Kidney (tissue), 14 donors: ENCODE data around the gene NGFR. TPM values are rescaled to one million over a fixed set of nuclear protein-coding genes. Genes with fewer than 3 reads are reported as not detected.

ENCODE experiments used
- DNase-seq, 5 donors: peaks; one replicate each; pipeline ENCODE4 v3.0.0-alpha.2; 2013 to 2020
- FAIRE-seq: peaks from 2 replicates; lab custom pipeline; 2012; peaks lifted over from hg19 to GRCh38; lab: Jason Lieb, UNC
- H3K27ac ChIP-seq, 2 donors: one replicate each; pipeline ENCODE4 v1.7.0; 2013; ENCODE audit warnings: low read depth in 2 of 2, low read length in 2 of 2, inconsistent platforms in 1 of 2
- H3K27me3 ChIP-seq: one replicate; pipeline ENCODE4 v1.7.1; 2013; ENCODE audit warnings: low read length, inconsistent platforms; ENCODE audit not compliant: control insufficient read depth, insufficient read depth
- H3K36me3 ChIP-seq, 3 donors: one replicate each; pipeline versions ENCODE4 v1.7.0 to v1.7.1; 2013; ENCODE audit warnings: low read length in 3 of 3, control low read depth in 1 of 3, inconsistent platforms in 1 of 3; ENCODE audit not compliant: insufficient read depth in 3 of 3, control insufficient read depth in 2 of 3
- H3K4me1 ChIP-seq, 3 donors: one replicate each; pipeline versions ENCODE4 v1.7.0 to v1.7.1; 2013; ENCODE audit warnings: low read length in 3 of 3, inconsistent platforms in 1 of 3, low read depth in 1 of 3; ENCODE audit not compliant: control insufficient read depth in 2 of 3, insufficient read depth in 2 of 3
- H3K4me3 ChIP-seq, 3 donors: one replicate each; pipeline versions ENCODE4 v1.7.0 to v1.8.1; 2013; ENCODE audit warnings: low read length in 3 of 3, control low read depth in 1 of 3, inconsistent platforms in 1 of 3
- H3K9ac ChIP-seq, 3 donors: one replicate each; pipeline versions ENCODE4 v1.7.0 to v1.7.1; 2013; ENCODE audit warnings: low read length in 3 of 3, control low read depth in 1 of 3, inconsistent platforms in 1 of 3
- H3K9me3 ChIP-seq, 3 donors: one replicate each; pipeline versions ENCODE4 v1.7.0 to v1.7.1; 2013; ENCODE audit warnings: low read length in 3 of 3, control low read depth in 1 of 3, inconsistent platforms in 1 of 3; ENCODE audit not compliant: control insufficient read depth in 2 of 3, insufficient read depth in 1 of 3
- intact Hi-C: fragments of 100-400 bp; cut with DNase I; formaldehyde crosslinking; loops from one replicate; pipeline ENCODE4 v1.11.1; 2022
- polyA plus RNA-seq: library from polyadenylated mRNA; stranded (reverse); fragments of 350-450 nt; fragmentation: Illumina TruSeq; extraction: RNeasy Lipid Tissue Mini Kit (QIAGEN cat#74804); gene quantifications from one replicate; pipeline ENCODE4 v1.2.3, GENCODE V29; 2014; ENCODE audit warnings: low read depth, low replicate concordance; ENCODE audit not compliant: insufficient read depth
- total RNA-seq: library from RNA; stranded (reverse); fragmentation: NEBNext Ultra II Directional; extraction: Animal tissue kit (Norgen Biotek cat#: 25700); gene quantifications from one replicate; pipeline ENCODE4 v1.2.1, GENCODE V29; 2021
- TF ChIP-seq, protein P1 (sequence below): IDR thresholded peaks from 3 replicates; pipeline ENCODE4 v1.5.1; 2012; ENCODE audit warnings: mild to moderate bottlenecking, moderate library complexity, borderline replicate concordance; ENCODE audit not compliant: insufficient read depth; ENCODE audit errors: extremely low read depth
- donor health status: control.
- donor health status: control.
- donor health status: control.
- donor health status: control.
- donor health status: control.
- donor health status: DM: yes; HTN: yes; CAD: no.
- donor health status: Normal renal cell carcinoma (clear cell type).

NGFR gene
- total and polyA plus RNA-seq, 2 donors from 2014 or later = 9.4 to 13.2 TPM

DNA sequence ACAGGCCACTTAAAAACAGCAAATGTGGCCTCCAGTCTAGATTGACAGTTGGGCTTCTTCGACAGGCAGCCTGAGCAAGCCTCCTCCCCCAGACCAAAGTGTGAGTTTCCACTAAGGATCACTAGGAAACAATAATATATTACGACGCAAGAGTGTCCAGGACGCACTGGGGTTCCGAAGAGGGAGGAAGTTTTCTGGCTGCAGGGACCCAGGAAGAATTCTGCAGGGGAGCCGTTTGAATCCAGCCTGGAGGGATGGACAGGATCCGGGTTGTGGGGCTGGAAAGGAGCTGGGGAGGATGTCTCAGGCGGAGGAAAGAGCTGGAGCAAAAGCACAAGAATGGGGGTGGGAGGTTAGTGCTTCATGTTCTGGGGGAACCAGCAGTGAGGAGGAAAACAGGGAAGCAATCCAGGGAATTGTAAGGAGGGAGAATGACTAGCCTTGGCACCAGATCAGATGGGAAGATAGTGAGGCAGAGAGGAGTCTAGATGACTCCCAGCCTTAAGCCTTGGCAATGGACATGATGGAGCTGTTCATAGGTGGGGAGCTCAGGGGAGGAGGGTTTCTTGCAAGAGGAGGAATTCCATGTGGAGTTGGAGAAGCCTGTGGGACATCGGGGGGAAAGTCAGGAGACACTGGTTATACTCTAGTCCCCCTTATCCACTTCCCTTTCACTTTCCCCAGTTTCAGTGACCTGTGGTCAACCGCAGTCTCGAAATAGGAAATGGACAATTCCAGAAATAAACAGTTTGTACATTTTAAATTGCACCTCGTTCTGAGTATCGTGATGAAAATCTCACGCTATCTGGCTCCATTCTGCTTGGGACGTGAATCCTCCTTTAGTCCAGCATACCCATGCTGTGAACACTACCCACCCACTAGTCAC, 26.6 kb downstream of the NGFR start:
- Histone ChIP-seq H3K36me3 (no peaks in the 10 kb centered on the region), H3K27ac (no peak overlapping the region), H3K9me3 (no peaks in the 10 kb centered on the region), H3K4me1 (no peaks in the 10 kb centered on the region), H3K27me3 (no peaks in the 10 kb centered on the region), H3K9ac (peak overlapping the region in 1 of 3 donors; percentile 3), H3K4me3 (no peak overlapping the region)
- TF ChIP-seq, protein P1, sequence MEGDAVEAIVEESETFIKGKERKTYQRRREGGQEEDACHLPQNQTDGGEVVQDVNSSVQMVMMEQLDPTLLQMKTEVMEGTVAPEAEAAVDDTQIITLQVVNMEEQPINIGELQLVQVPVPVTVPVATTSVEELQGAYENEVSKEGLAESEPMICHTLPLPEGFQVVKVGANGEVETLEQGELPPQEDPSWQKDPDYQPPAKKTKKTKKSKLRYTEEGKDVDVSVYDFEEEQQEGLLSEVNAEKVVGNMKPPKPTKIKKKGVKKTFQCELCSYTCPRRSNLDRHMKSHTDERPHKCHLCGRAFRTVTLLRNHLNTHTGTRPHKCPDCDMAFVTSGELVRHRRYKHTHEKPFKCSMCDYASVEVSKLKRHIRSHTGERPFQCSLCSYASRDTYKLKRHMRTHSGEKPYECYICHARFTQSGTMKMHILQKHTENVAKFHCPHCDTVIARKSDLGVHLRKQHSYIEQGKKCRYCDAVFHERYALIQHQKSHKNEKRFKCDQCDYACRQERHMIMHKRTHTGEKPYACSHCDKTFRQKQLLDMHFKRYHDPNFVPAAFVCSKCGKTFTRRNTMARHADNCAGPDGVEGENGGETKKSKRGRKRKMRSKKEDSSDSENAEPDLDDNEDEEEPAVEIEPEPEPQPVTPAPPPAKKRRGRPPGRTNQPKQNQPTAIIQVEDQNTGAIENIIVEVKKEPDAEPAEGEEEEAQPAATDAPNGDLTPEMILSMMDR = no peak
- FAIRE-seq (no peak), DNase-seq (peak in 1 of 5 donors; percentile 55)
- intact Hi-C loops = no loop called here

DNA sequence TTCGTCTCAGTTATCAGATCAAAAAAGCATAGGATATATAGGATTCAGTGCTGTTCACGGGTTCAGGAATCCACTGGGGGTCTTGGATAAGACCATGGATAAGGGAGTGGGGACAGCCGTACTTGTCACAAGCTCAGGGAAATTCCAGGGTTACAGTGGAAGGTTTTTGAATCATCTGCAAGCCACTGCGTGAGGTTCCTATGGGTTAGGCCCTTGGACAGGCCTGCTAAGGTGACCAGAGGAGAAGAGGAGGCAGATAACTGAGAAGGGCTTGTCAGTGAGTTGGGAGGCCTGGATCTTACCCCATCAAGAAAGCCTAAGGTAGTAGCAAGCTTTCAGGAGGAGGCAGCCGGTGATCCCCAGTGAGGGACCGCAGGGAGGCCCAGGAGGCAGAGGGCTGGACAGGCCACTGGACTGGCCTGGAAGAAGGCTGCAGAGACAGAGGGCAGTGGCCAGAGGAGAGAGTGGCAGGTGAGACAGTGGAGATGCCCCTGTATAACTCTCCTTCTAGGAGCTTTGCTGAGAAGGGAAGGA, 27.3 kb downstream of the NGFR start:
- Histone ChIP-seq H3K4me3 (no peak overlapping the region), H3K27me3 (no peaks in the 10 kb centered on the region), H3K27ac (no peak overlapping the region), H3K9me3 (no peaks in the 10 kb centered on the region), H3K36me3 (no peaks in the 10 kb centered on the region), H3K9ac (peak overlapping the region in 1 of 3 donors; percentile 3), H3K4me1 (no peaks in the 10 kb centered on the region)
- no peak for DNase-seq
- intact Hi-C loops = no loop called here
- TF ChIP-seq, protein P1 = no peak
- FAIRE-seq = no peak

DNA sequence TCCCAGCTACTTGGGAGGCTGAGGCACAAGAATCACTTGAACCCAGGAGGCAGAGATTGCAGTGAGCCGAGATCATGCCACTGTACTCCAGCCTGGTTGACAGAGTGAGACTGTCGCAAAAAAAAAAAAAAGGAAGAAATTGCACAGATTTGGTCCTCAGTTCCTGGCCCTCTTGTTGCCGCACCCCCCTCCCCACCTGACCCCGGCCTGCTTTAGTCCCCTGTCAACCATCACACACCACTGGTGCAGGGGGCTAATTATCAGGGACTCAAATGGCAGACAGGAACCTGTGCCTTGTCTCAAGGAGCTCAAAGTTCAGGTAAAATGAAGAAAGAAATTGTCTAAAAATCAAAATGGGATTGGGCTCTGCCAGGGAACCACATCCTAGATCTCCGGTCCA, 28.1 kb downstream of the NGFR start:
- no peaks in the 10 kb centered on the region for H3K27me3 ChIP-seq
- no peaks in the 10 kb centered on the region for H3K9me3 ChIP-seq
- intact Hi-C loops = no loop called here
- no peak overlapping the region for H3K27ac ChIP-seq
- FAIRE-seq (no peak), DNase-seq (no peak)
- H3K9ac ChIP-seq = no peak overlapping the region
- no peaks in the 10 kb centered on the region for H3K4me1 ChIP-seq
- TF ChIP-seq, protein P1 = no peak
- H3K36me3 ChIP-seq = no peaks in the 10 kb centered on the region
- no peak overlapping the region for H3K4me3 ChIP-seq
